GM23248 (cell line): ENCODE data around the gene CDAN1. TPM values are rescaled to one million over a fixed set of nuclear protein-coding genes. Genes with fewer than 3 reads are reported as not detected.

Experiments used
- DNase-seq: peaks from one replicate; pipeline ENCODE4 v3.0.0-alpha.2; 2015
- H2AFZ ChIP-seq: fragments of 200-600 bp; sonication (generic); 2 replicates; pipeline ENCODE4 v1.6.1; 2016; ENCODE audit warnings: antibody characterized with exemption
- H3F3A ChIP-seq: fragments of 200-600 bp; sonication (generic); 2 replicates; pipeline ENCODE4 v1.6.1; 2016; ENCODE audit warnings: mild to moderate bottlenecking, antibody characterized with exemption, mixed run types; ENCODE audit not compliant: insufficient read depth
- H3K27ac ChIP-seq: fragments of 200-600 bp; sonication (generic); 2 replicates; pipeline ENCODE4 v1.5.1; 2016; ENCODE audit warnings: mild to moderate bottlenecking
- H3K27me3 ChIP-seq: fragments of 200-600 bp; sonication (generic); replicated peaks from 2 replicates; pipeline ENCODE4 v1.6.1; 2016; ENCODE audit warnings: mild to moderate bottlenecking; ENCODE audit not compliant: insufficient read depth
- H3K36me3 ChIP-seq: fragments of 200-600 bp; sonication (generic); 2 replicates; pipeline ENCODE4 v1.6.1; 2016; ENCODE audit warnings: low read depth, mild to moderate bottlenecking
- H3K4me1 ChIP-seq: fragments of 200-600 bp; sonication (generic); 2 replicates; pipeline ENCODE4 v1.6.1; 2016; ENCODE audit warnings: mild to moderate bottlenecking; ENCODE audit not compliant: insufficient read depth
- H3K4me2 ChIP-seq: fragments of 200-600 bp; sonication (generic); one replicate; pipeline ENCODE4 v1.6.1; 2016; ENCODE audit warnings: mild to moderate bottlenecking; ENCODE audit not compliant: unreplicated experiment
- H3K4me3 ChIP-seq: fragments of 200-600 bp; sonication (generic); 2 replicates; pipeline ENCODE4 v1.5.1; 2016; ENCODE audit warnings: mild to moderate bottlenecking
- H3K79me2 ChIP-seq: fragments of 200-600 bp; sonication (generic); 2 replicates; pipeline ENCODE4 v1.6.1; 2016; ENCODE audit warnings: mild to moderate bottlenecking; ENCODE audit not compliant: insufficient read depth
- H3K9ac ChIP-seq: fragments of 200-600 bp; sonication (generic); 2 replicates; pipeline ENCODE4 v1.6.1; 2016; ENCODE audit warnings: mild to moderate bottlenecking
- H3K9me2 ChIP-seq: fragments of 200-600 bp; sonication (generic); 2 replicates; pipeline ENCODE4 v1.6.1; 2016; ENCODE audit warnings: mixed run types, mild to moderate bottlenecking, moderate library complexity; ENCODE audit not compliant: insufficient read depth
- H3K9me3 ChIP-seq: fragments of 200-600 bp; sonication (generic); one replicate; pipeline ENCODE4 v1.6.1; 2017; ENCODE audit warnings: low read depth
- H4K20me1 ChIP-seq: fragments of 200-600 bp; sonication (generic); 2 replicates; pipeline ENCODE4 v1.6.0; 2016; ENCODE audit not compliant: insufficient read depth
- EZH2 ChIP-seq: fragments of 200-600 bp; sonication (generic); IDR thresholded peaks from 2 replicates; pipeline ENCODE4 v1.6.1; 2018; ENCODE audit warnings: antibody characterized with exemption, mild to moderate bottlenecking; ENCODE audit not compliant: insufficient read depth, poor library complexity, severe bottlenecking
- EZH2phosphoT487 ChIP-seq: fragments of 200-600 bp; sonication (generic); IDR thresholded peaks from 2 replicates; pipeline ENCODE4 v1.6.1; 2018; ENCODE audit warnings: antibody characterized with exemption, moderate library complexity, mild to moderate bottlenecking, low read depth; ENCODE audit not compliant: insufficient read depth
- WGBS, 2 experiments: methylation state at CpG; one replicate each; pipeline ENCODE4 v1.1.6; 2015 to 2017; ENCODE audit warnings: low lambda C conversion rate in 2 of 2, low coverage in 1 of 2; ENCODE audit errors: missing lambda C conversion rate in 2 of 2; 5-methylcytosine and 5-hydroxymethylcytosine counted together
- in situ Hi-C: fragments of 300-500 bp; cut with MboI; formaldehyde crosslinking; loops from 2 replicates; pipeline ENCODE4 v1.15.0; 2020
- polyA plus RNA-seq: library from polyadenylated mRNA; unstranded; fragments of >200 nt; fragmentation: Nextera tagmentation; extraction: Ambion mirVana; gene quantifications from 2 replicates; pipeline ENCODE4 v1.2.1, GENCODE V29; 2016
- total RNA-seq: library from RNA; depleted of rRNA; stranded (reverse); fragments of >200 nt; shearing (Covaris generic); gene quantifications from 2 replicates; pipeline ENCODE4 v1.2.3, GENCODE V29; 2014

Gene CDAN1
- total and polyA plus RNA-seq, 2 experiments from 2014 or later = 5.3 to 13.0 TPM

DNA sequence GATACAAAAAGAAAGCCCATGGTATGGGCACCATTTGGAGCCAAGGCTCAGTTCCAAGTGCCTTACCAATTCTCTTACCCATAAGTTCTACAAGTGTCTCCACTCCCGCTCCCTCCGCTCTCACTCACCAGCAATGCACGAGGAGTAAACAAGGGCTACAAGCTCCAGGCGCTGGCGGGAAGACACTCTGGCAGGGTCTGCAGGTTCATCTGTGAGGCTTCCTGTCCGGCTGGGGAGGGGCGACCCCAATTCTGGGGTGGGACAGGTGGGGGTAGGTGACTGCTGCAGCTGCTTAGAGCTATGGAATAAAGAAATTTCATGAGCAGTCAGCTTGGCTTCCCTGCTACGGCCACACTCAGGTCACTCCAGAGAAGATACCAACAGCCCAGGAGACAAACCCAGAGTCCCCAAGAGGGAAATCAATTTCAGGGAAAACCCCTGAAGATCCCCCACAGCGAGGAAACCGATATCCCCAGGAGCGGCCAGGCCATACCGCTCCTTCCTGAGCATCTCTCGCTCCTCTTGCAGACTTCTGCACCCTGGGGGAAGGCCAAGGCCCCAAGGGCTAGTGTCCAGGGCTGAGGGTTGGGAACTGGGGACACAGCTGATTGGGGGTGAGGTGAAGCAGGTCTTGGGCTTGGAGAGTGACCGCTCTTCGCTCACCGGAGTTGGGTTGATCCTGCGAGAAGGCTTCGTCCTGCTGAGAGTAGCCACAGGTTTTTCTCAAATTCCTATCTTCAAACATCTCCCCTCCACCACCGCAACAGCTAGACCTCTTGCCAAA lies 1.4 kb downstream of the CDAN1 start:
- no peak overlapping the region for H3K27ac ChIP-seq
- in situ Hi-C loops = no loop called here
- H3K27me3 ChIP-seq = no peaks in the 10 kb centered on the region
- H3K4me2 ChIP-seq = peak overlapping the region; percentile 99
- H3F3A ChIP-seq = peaks cover 6% of the 10 kb centered on the region
- TF ChIP-seq EZH2phosphoT487 (no peak), EZH2 (no peak)
- H3K4me3 ChIP-seq = peak overlapping the region; percentile 79
- 0 out of 2 replicates have a peak overlapping the region, but pooled peaks have one; percentile 97 for H2AFZ ChIP-seq
- H3K79me2 ChIP-seq = peaks cover 19% of the 10 kb centered on the region
- no peaks in the 10 kb centered on the region for H4K20me1 ChIP-seq
- H3K4me1 ChIP-seq = peaks cover 4% of the 10 kb centered on the region
- H3K9ac ChIP-seq = peak overlapping the region; percentile 89
- H3K9me3 ChIP-seq = no peaks in the 10 kb centered on the region
- peaks cover 4% of the 10 kb centered on the region; the same call in 1 of the 2 replicates for H3K36me3 ChIP-seq
- no peaks in the 10 kb centered on the region for H3K9me2 ChIP-seq
- 85 to 87% methylated on average over 19 of the region's 19 CpGs for WGBS, 2 experiments
- no peak for DNase-seq

DNA sequence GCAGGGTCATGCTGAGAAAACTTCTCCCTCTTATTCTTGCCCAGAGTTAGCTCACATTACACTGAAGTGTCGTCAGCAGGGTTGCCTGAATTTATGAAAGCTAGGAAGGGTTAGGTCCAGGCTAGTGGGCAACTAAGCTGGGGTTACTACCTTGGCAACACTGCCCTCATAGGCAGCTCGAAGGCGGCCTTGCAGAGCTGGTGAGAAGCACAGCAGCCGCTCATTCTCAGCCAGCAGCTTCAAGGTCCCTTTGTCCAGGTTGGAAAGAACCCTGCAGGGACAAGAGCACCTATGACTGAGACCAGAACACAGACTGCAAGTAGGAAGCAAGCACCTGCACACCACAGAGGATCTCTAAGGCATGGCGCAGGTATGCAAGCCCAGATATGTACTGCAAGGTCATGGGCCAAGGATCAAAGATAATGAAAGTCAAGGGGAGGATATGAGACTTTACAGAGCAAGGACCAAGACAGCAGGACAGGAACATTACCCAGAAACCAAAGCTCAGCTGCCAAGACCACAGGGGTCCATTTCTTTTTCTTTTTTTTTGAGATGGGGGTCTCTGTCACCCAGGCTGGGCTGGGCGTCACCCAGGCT lies 2.8 kb downstream of the CDAN1 start:
- H3K9ac ChIP-seq = no peak overlapping the region
- no peak overlapping the region for H2AFZ ChIP-seq
- peaks cover 4% of the 10 kb centered on the region for H3K4me1 ChIP-seq
- TF ChIP-seq EZH2 = no peak
- TF ChIP-seq EZH2phosphoT487 = no peak
- in situ Hi-C loops = no loop called here
- H3K9me2 ChIP-seq = no peaks in the 10 kb centered on the region
- H3K4me2 ChIP-seq = no peak overlapping the region
- H3K79me2 ChIP-seq = peaks cover 19% of the 10 kb centered on the region
- peaks cover 6% of the 10 kb centered on the region for H3F3A ChIP-seq
- DNase-seq = no peak
- H3K4me3 ChIP-seq = no peak overlapping the region
- no peaks in the 10 kb centered on the region for H4K20me1 ChIP-seq
- no peaks in the 10 kb centered on the region for H3K27me3 ChIP-seq
- 86 to 90% methylated on average over 6 of the region's 6 CpGs for WGBS, 2 experiments
- H3K27ac ChIP-seq = no peak overlapping the region
- no peaks in the 10 kb centered on the region for H3K9me3 ChIP-seq
- H3K36me3 ChIP-seq = peaks cover 4% of the 10 kb centered on the region; the same call in 1 of the 2 replicates

DNA sequence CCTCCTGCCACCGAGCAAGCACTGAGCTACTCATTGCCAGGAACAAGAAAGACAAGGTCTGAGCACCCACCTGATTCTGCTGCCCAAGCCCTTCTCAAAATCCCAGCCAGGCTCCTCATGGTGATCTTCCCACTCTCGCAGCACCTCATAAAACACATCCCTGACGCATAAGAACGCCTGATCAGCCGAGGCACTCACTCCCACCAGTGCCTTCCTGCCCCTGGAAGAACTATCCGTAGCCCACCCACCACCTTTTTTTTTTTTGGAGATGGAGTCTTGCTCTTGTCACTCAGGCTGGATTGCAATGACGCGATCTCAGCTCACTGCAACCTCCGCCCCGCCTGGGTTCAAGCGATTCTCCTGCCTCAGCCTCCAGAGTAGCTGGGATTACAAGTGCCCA lies 3.9 kb downstream of the CDAN1 start:
- Histone ChIP-seq H3K4me3 (no peak overlapping the region), H3K4me1 (peaks cover 4% of the 10 kb centered on the region), H3K4me2 (no peak overlapping the region), H3K27me3 (no peaks in the 10 kb centered on the region), H3K36me3 (peaks cover 4% of the 10 kb centered on the region; the same call in 1 of the 2 replicates), H3K79me2 (peaks cover 19% of the 10 kb centered on the region), H3F3A (peaks cover 6% of the 10 kb centered on the region), H3K27ac (no peak overlapping the region), H2AFZ (no peak overlapping the region), H3K9me3 (no peaks in the 10 kb centered on the region), H3K9ac (no peak overlapping the region), H4K20me1 (no peaks in the 10 kb centered on the region), H3K9me2 (no peaks in the 10 kb centered on the region)
- in situ Hi-C loops = no loop called here
- WGBS, 2 experiments = 84 to 85% methylated on average over 10 to 11 of the region's 11 CpGs
- TF ChIP-seq EZH2 (no peak), EZH2phosphoT487 (no peak)
- no peak for DNase-seq

- Histone ChIP-seq H3K4me2 (no peak overlapping the region), H2AFZ (no peak overlapping the region), H3K9ac (no peak overlapping the region), H3K4me3 (no peak overlapping the region), H4K20me1 (no peaks in the 10 kb centered on the region), H3K27ac (no peak overlapping the region), H3K36me3 (peaks cover 7% of the 10 kb centered on the region; the same call in 1 of the 2 replicates), H3K9me2 (no peaks in the 10 kb centered on the region), H3F3A (peaks cover 1% of the 10 kb centered on the region; the same call in 1 of the 2 replicates), H3K79me2 (peaks cover 19% of the 10 kb centered on the region), H3K9me3 (no peaks in the 10 kb centered on the region), H3K27me3 (no peaks in the 10 kb centered on the region), H3K4me1 (peaks cover 4% of the 10 kb centered on the region)
- 85% methylated on average over 15 of the region's 15 CpGs for WGBS, 2 experiments
- TF ChIP-seq EZH2phosphoT487 (no peak), EZH2 (no peak)
- in situ Hi-C loops = no loop called here
- DNase-seq = no peak
Observed at GRCh38 chr15:42732095-42732827, 4.7 kb downstream of the CDAN1 start.
